Endodermal cell (in vitro differentiated cells): ENCODE measurements around the gene ASPHD1. TPM values are rescaled to one million over a fixed set of nuclear protein-coding genes. Genes with fewer than 3 reads are reported as not detected.

Experiments
- DNase-seq: peaks from one replicate; pipeline ENCODE4 v3.0.0-alpha.2; 2017
- H3K27ac ChIP-seq: 2 replicates; pipeline ENCODE4 v1.5.1; 2013; ENCODE audit warnings: mild to moderate bottlenecking, low read depth, low read length, moderate library complexity
- H3K27me3 ChIP-seq: 2 replicates; pipeline ENCODE4 v1.6.1; 2013; ENCODE audit warnings: mild to moderate bottlenecking, low read length, moderate library complexity; ENCODE audit not compliant: insufficient read depth, control insufficient read depth, poor library complexity, severe bottlenecking
- H3K36me3 ChIP-seq: 2 replicates; pipeline ENCODE4 v1.7.0; 2013; ENCODE audit warnings: mild to moderate bottlenecking, low read length, moderate library complexity; ENCODE audit not compliant: control insufficient read depth, insufficient read depth
- H3K4me1 ChIP-seq: one replicate; pipeline ENCODE4 v1.7.0; 2013; ENCODE audit warnings: low read length; ENCODE audit not compliant: control insufficient read depth, insufficient read depth
- H3K4me3 ChIP-seq: 2 replicates; pipeline ENCODE4 v1.5.1; 2013; ENCODE audit warnings: mild to moderate bottlenecking, low read length, moderate library complexity
- H3K9ac ChIP-seq: 2 replicates; pipeline ENCODE4 v1.6.1; 2013; ENCODE audit warnings: mild to moderate bottlenecking, low read length, moderate library complexity; ENCODE audit not compliant: poor library complexity, severe bottlenecking; ENCODE audit errors: extremely low read depth
- H3K9me3 ChIP-seq: 2 replicates; pipeline ENCODE4 v1.6.1; 2013; ENCODE audit warnings: mild to moderate bottlenecking, low read length, moderate library complexity; ENCODE audit not compliant: control insufficient read depth
- H3K27ac Mint-ChIP-seq: 2 replicates; pipeline ENCODE4 v1.8.0; 2020; ENCODE audit warnings: mixed read lengths
- H3K27me3 Mint-ChIP-seq: 2 replicates; pipeline ENCODE4 v1.8.0; 2021; ENCODE audit warnings: mild to moderate bottlenecking, mixed read lengths; ENCODE audit not compliant: insufficient read depth
- H3K36me3 Mint-ChIP-seq: 2 replicates; pipeline ENCODE4 v1.8.0; 2020; ENCODE audit warnings: low read depth, mixed read lengths
- H3K4me1 Mint-ChIP-seq: 2 replicates; pipeline ENCODE4 v1.8.0; 2020; ENCODE audit warnings: mixed read lengths
- H3K4me3 Mint-ChIP-seq: 2 replicates; pipeline ENCODE4 v1.8.0; 2020; ENCODE audit warnings: mild to moderate bottlenecking, moderate library complexity, mixed read lengths
- H3K9me3 Mint-ChIP-seq: 2 replicates; pipeline ENCODE4 v1.8.0; 2020; ENCODE audit warnings: mild to moderate bottlenecking, mixed read lengths
- CTCF ChIP-seq: fragments of 200-600 bp; sonication (generic); conservative IDR thresholded peaks from 2 replicates; pipeline ENCODE4 v1.5.0; 2021; ENCODE audit warnings: antibody characterized with exemption, mild to moderate bottlenecking
- WGBS, 2 experiments: methylation state at CpG; one replicate each; pipeline versions ENCODE4 v1.1.5 to v1.1.7; 2013; ENCODE audit warnings: missing lambda C conversion rate in 2 of 2, mixed read lengths in 1 of 2; ENCODE audit not compliant: insufficient coverage in 1 of 2, insufficient read length in 1 of 2; 5-methylcytosine and 5-hydroxymethylcytosine counted together
- total RNA-seq, 2 donors: library from RNA; stranded (reverse); fragmentation: NEBNext Ultra II Directional in 1 of 2; extraction: Animal tissue kit (Norgen Biotek cat#: 25700) in 1 of 2; gene quantifications; 2 replicates in 1 of 2; 3 replicates in 1 of 2; pipeline ENCODE4 v1.2.1, GENCODE V29; 2021

ASPHD1 gene
- total RNA-seq, 2 donors from 2014 or later: 6.1 to 8.7 TPM

DNA sequence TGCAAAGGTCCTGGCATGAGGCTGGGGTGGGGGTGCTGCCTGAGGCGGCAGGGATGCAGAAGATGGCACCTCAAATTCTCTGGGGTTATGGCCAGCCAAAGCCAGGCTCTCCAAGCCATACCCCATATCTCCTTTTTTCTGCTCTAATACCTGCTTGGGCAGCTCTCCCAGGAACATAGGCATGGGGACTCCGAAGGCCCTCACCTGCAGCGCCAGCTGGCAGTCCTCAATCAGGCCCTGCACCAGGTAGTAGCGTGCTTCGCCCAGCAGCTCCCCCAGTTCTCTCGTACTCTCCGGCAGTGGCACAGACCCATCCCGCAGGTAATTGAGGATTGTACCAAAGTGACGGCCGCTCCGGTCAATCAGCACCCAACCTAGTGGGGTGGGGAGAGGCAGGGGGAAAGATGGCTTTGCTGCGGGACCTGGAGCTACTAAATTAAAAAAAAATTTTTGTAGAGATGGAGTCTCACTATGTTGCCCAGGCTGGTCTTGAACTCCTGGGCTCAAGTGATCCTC lies 22.8 kb downstream of the ASPHD1 start:
- peaks cover 19% of the 10 kb centered on the region for H3K4me1 Mint-ChIP-seq
- Histone ChIP-seq H3K27ac (no peak overlapping the region), H3K4me1 (peaks cover 8% of the 10 kb centered on the region), H3K9me3 (no peaks in the 10 kb centered on the region), H3K9ac (no peak overlapping the region), H3K4me3 (no peak overlapping the region), H3K27me3 (no peaks in the 10 kb centered on the region), H3K36me3 (peaks cover 41% of the 10 kb centered on the region)
- no peak for DNase-seq
- no peak overlapping the region for H3K4me3 Mint-ChIP-seq
- WGBS, 2 experiments: 95 to 98% methylated on average over 9 to 12 of the region's 12 CpGs
- H3K27ac Mint-ChIP-seq: no peak overlapping the region
- no peaks in the 10 kb centered on the region for H3K27me3 Mint-ChIP-seq
- no peak for TF ChIP-seq CTCF
- H3K9me3 Mint-ChIP-seq: no peaks in the 10 kb centered on the region
- H3K36me3 Mint-ChIP-seq: peaks cover 23% of the 10 kb centered on the region

- Mint-ChIP-seq H3K36me3 (peaks cover 15% of the 10 kb centered on the region), H3K4me3 (peak overlapping the region; percentile 78)
- no peak for TF ChIP-seq CTCF
These were observed 24.9 kb downstream of the ASPHD1 start for GRCh38 chr16:29925105-29925756.

GRCh38 chr16:29925781-29926710 lies 25.8 kb downstream of the ASPHD1 start, which contains the start of gene KCTD13:
Gene KCTD13, minus strand, starts transcription at chr16:29926226. Its CDS starts 193 bp downstream, at chr16:29926033.
- Mint-ChIP-seq H3K27ac (peak within 1 kb of the TSS; percentile 99), H3K9me3 (no peaks in the 10 kb centered on the region), H3K27me3 (no peaks in the 10 kb centered on the region), H3K4me3 (peak within 1 kb of the TSS; percentile 78), H3K4me1 (peaks cover 20% of the 10 kb centered on the region), H3K36me3 (peaks cover 8% of the 10 kb centered on the region)
- 1% methylated on average over 51 to 89 of the region's 89 CpGs for WGBS, 2 experiments
- no peaks in the 10 kb centered on the region for H3K27me3 ChIP-seq
- H3K27ac ChIP-seq: peak within 1 kb of the TSS; percentile 90
- peaks cover 8% of the 10 kb centered on the region for H3K4me1 ChIP-seq
- peaks cover 17% of the 10 kb centered on the region for H3K36me3 ChIP-seq
- TF ChIP-seq CTCF: no peak
- H3K4me3 ChIP-seq: peak within 1 kb of the TSS; percentile 86
- H3K9me3 ChIP-seq: no peaks in the 10 kb centered on the region
- DNase-seq: peak; percentile 98
- H3K9ac ChIP-seq: peak within 1 kb of the TSS; percentile 87

More at GRCh38 chr16:29925105-29925756, 24.9 kb downstream of the ASPHD1 start:
- Histone ChIP-seq H3K27ac (no peak overlapping the region), H3K9ac (peak overlapping the region; percentile 60), H3K4me1 (peaks cover 8% of the 10 kb centered on the region), H3K27me3 (no peaks in the 10 kb centered on the region), H3K36me3 (peaks cover 25% of the 10 kb centered on the region), H3K9me3 (no peaks in the 10 kb centered on the region), H3K4me3 (peak overlapping the region; percentile 86)
- Mint-ChIP-seq H3K4me1 (peaks cover 20% of the 10 kb centered on the region), H3K27ac (peak overlapping the region; percentile 32), H3K9me3 (no peaks in the 10 kb centered on the region), H3K27me3 (no peaks in the 10 kb centered on the region)
- peak; percentile 52 for DNase-seq
- whole genome bisulfite sequencing, 2 experiments: 7 to 13% methylated on average over 5 to 9 of the region's 9 CpGs
